NCI-H2107 treated with DMSO at 0.1 percent for 48 hours (cell line): Measurements from ENCODE around the gene TBCD.
"Not testable (repeated sequence)": the region's sequence is repeated elsewhere in the genome, so short reads cannot be mapped to it uniquely, and the experiment has no call there.

Source experiments
- DNase-seq: peaks from one replicate; lab custom pipeline; 2025; ENCODE audit not compliant: unreplicated experiment; lab: John Stamatoyannopoulos, UW

The TBCD gene

DNA sequence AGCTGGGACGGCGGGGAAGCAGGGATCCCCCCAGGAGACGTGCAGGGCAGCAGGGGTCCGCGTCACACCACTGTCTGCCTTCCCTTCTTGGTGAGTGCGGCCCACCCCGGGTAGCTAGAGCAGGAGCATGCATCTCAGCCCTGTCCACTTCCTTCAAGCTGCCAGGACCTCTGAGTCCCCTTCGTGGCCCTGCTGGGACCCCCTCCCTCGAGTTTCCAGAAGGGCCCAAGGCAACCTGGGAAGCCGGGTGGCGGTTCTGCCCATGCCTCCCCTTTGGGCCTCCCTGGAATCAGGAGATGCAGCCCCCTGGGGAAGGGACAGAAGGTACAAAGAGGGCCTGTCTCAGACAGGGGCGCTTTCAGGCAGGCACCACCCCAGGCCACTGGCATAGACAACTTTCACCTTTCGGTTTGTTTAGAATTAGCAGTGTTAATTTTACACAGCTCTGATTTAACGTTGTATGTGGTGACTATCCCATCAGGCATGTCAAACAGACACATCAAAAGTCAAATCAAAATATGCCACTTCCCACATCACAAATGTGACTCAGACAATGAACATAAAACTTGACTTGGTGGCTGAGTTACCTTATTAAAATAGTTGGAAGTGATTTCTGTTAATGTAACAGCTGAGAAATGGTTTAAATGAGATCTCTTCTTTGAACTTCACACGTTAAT lies 233.0 kb downstream of the TBCD start:
- DNase-seq: no peak

DNA sequence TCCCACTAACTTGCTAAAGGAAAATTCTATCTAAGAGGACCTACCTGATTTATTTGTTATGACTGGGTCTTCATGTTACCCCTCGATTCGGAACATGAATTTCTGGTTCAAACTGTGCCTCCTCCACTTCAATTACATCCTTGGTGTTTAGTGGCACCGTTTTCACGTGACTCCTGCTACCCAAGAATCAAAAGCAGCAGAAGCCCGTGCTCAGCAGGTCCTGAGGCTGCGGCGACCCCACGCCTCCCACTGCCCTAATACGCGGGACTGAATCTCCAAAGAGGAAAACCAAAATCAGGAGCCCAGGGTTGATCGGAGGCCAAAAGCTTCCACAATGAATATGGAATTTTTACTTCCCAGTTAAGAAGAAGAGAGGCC lies 233.6 kb downstream of the TBCD start:
- DNase-seq: no peak

GRCh38 chr17:82985973-82986372 lies 234.1 kb downstream of the TBCD start:
- no peak for DNase-seq

GRCh38 chr17:82989051-82989450 lies 237.2 kb downstream of the TBCD start:
- not testable (repeated sequence) for DNase-seq

- no peak for DNase-seq
Measured at GRCh38 chr17:82989881-82990280, 238.0 kb downstream of the TBCD start.

DNA sequence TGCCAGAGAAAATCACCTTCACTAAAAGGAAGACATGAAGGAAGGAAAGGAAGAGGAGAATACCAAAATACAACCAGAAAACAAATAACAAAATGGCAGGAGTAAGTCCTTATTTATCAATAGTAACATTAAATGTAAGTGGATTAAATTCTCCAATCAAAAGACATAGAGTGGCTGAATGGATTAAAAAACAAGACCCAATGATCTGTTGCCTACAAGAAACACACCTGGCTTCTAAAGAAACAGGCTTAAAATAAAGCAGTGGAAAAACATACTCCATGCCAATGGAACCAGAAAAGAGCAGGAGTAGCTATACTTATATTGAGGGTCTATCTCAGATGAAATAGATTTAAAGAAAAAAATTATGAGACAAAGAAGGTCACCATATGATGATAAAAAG lies 241.1 kb downstream of the TBCD start:
- no peak for DNase-seq
